Transverse colon (tissue), 4 donors: Measurements from ENCODE around the gene C9orf40. TPM values are rescaled to one million over a fixed set of nuclear protein-coding genes. Genes with fewer than 3 reads are reported as not detected.

Experiments used
- DNase-seq: peaks from one replicate; pipeline ENCODE4 v3.0.0-alpha.2; 2019
- H3K27ac ChIP-seq, 4 donors: fragments of 200-600 bp; sonication (generic); 2 replicates each; pipeline ENCODE4 v1.5.1; 2016 to 2018; ENCODE audit warnings: inconsistent platforms in 4 of 4
- H3K27me3 ChIP-seq: fragments of 200-600 bp; sonication (generic); 2 replicates; pipeline ENCODE4 v1.5.1; 2017; ENCODE audit warnings: inconsistent platforms
- H3K36me3 ChIP-seq, 4 donors: fragments of 200-600 bp; sonication (generic); 2 replicates each; pipeline ENCODE4 v1.5.1; 2017 to 2019; ENCODE audit warnings: inconsistent platforms in 4 of 4
- H3K4me1 ChIP-seq, 4 donors: fragments of 200-600 bp; sonication (generic); 2 replicates each; pipeline ENCODE4 v1.5.1; 2017 to 2020; ENCODE audit warnings: inconsistent platforms in 4 of 4
- H3K4me3 ChIP-seq, 4 donors: fragments of 200-600 bp; sonication (generic); 1 replicate in 1 of 4; 2 replicates in 3 of 4; pipeline versions ENCODE4 v1.5.1 to v1.6.1; 2017 to 2019; ENCODE audit warnings: inconsistent platforms in 4 of 4
- H3K9me3 ChIP-seq, 2 donors: fragments of 200-600 bp; sonication (generic); 2 replicates each; pipeline ENCODE4 v1.5.1; 2017 to 2019; ENCODE audit warnings: inconsistent platforms in 2 of 2
- EP300 ChIP-seq: sonication (generic); formaldehyde crosslinking; IDR thresholded peaks from one replicate; pipeline ENCODE4 v1.6.1; 2017; ENCODE audit warnings: antibody characterized with exemption, low read depth
- POLR2A ChIP-seq: fragments of 450-650 bp; IDR thresholded peaks from one replicate; pipeline ENCODE4 v1.6.1; 2016; ENCODE audit warnings: antibody characterized with exemption, mild to moderate bottlenecking, moderate library complexity
- POLR2AphosphoS5 ChIP-seq, 3 donors: sonication (generic); formaldehyde crosslinking; IDR thresholded peaks; one replicate each; pipeline ENCODE4 v1.6.1; 2016; ENCODE audit warnings: antibody characterized with exemption in 3 of 3
- WGBS, 2 donors: methylation state at CpG; one replicate each; pipeline ENCODE4 v1.1.5; 2018; ENCODE audit warnings: low coverage in 1 of 2; 5-methylcytosine and 5-hydroxymethylcytosine counted together
- in situ Hi-C, 4 donors: fragments of 200-750 bp; cut with MboI; loops; one replicate each; pipeline versions ENCODE4 v1.15.0 to v1.15.1; 2017; ENCODE audit warnings: low sequenced_read_pairs in 3 of 4, low pct_ligation_motif_present in 1 of 4, low pct_unique_long_range_greater_than_20kb in 1 of 4
- intact Hi-C: fragments of 100-400 bp; cut with DNase I; formaldehyde crosslinking; loops from one replicate; pipeline ENCODE4 v1.15.1; 2023; ENCODE audit warnings: low total_unique reads
- total RNA-seq, 4 donors: library from RNA; depleted of rRNA; stranded (reverse); fragments of >200 nt; gene quantifications; one replicate each; pipeline ENCODE4 v1.1.0, GENCODE V29; 2016
- TF ChIP-seq, protein P1 (sequence below), 5 experiments: fragments of 200-600 bp in 3 of 5; fragments of 450-650 bp in 2 of 5; sonication (generic) in 3 of 5; IDR thresholded peaks; 1 replicate in 2 of 5; 2 replicates in 3 of 5; pipeline ENCODE4 v1.5.1; 2016 to 2017; ENCODE audit warnings: antibody characterized with exemption in 5 of 5, inconsistent platforms in 3 of 5, mild to moderate bottlenecking in 2 of 5, moderate library complexity in 1 of 5

Gene C9orf40
- total RNA-seq, 4 donors from 2014 or later, result 4.2 to 12.3 (median 10.6) TPM; not detected in 1

DNA sequence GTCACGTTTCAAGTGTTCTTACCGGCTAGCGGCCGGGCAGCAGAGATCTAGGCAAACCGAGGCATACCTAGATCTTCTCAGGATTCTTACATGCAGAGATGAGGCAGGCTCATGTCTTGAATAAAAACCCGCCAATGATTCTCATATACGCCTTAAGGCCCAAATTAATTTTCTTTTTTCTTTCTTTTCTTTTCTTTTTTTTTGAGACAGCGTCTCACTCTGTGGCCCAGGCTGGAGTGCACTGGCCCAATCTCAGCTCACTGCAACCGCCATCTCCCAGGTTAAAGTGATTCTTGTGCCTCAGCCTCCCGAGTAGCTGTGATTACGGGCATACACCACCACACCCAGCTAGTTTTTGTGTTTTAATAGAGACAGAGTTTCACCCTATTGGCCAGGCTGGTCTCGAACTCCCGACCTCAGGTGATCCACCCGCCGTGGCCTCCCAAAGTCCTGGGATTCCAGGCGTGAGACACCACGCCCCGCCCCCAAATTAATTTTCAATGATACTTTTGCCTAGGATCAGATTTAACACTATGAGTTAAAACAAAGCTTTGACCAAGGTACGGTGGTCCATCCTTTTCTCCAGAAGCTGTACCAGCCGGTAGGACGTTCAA is 1.5 kb downstream of the C9orf40 start:
- peaks cover 0 to 16% (median 3%) of the 10 kb centered on the region in 4 donors for H3K4me1 ChIP-seq
- DNase-seq, result no peak
- 63 to 68% methylated on average over 16 to 21 of the region's 21 CpGs for WGBS, 2 donors
- in situ Hi-C loops, result no loop called here
- intact Hi-C loops, result loop anchor here (5.0 kb wide), 1 partner anchor 136 kb away; the partner anchor contains the start of genes NMRK1 and OSTF1
- peak overlapping the region; percentile 96 to 99 (median 98) for H3K27ac ChIP-seq
- TF ChIP-seq EP300 (no peak), POLR2A (no peak), POLR2AphosphoS5 (IDR thresholded peaks at IDR 0.05) (no peak)
- TF ChIP-seq, protein P1, sequence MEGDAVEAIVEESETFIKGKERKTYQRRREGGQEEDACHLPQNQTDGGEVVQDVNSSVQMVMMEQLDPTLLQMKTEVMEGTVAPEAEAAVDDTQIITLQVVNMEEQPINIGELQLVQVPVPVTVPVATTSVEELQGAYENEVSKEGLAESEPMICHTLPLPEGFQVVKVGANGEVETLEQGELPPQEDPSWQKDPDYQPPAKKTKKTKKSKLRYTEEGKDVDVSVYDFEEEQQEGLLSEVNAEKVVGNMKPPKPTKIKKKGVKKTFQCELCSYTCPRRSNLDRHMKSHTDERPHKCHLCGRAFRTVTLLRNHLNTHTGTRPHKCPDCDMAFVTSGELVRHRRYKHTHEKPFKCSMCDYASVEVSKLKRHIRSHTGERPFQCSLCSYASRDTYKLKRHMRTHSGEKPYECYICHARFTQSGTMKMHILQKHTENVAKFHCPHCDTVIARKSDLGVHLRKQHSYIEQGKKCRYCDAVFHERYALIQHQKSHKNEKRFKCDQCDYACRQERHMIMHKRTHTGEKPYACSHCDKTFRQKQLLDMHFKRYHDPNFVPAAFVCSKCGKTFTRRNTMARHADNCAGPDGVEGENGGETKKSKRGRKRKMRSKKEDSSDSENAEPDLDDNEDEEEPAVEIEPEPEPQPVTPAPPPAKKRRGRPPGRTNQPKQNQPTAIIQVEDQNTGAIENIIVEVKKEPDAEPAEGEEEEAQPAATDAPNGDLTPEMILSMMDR (IDR thresholded peaks at IDR 0.05), result no peak
- H3K27me3 ChIP-seq, result no peaks in the 10 kb centered on the region
- H3K9me3 ChIP-seq, result no peaks in the 10 kb centered on the region
- H3K36me3 ChIP-seq, result no peaks in the 10 kb centered on the region
- H3K4me3 ChIP-seq, result peak overlapping the region; percentile 85 to 98 (median 94)

- no peak for DNase-seq
- intact Hi-C loops (loop anchor here (5.0 kb wide), 1 partner anchor 137 kb away; the partner anchor contains the start of genes NMRK1 and OSTF1), in situ Hi-C loops (loop anchor here in 1 of 4 donors (10.0 kb wide), 1 partner anchor 175 kb away; no protein-coding TSS in a partner anchor)
- 82 to 89% methylated on average over 10 of the region's 10 CpGs for WGBS, 2 donors
- Histone ChIP-seq H3K4me3 (no peak overlapping the region), H3K36me3 (no peaks in the 10 kb centered on the region), H3K4me1 (peaks cover 0 to 16% (median 3%) of the 10 kb centered on the region in 4 donors), H3K27me3 (no peaks in the 10 kb centered on the region), H3K9me3 (no peaks in the 10 kb centered on the region), H3K27ac (no peak overlapping the region)
- TF ChIP-seq POLR2A, result no peak
- no peak for TF ChIP-seq EP300
- no peak for TF ChIP-seq POLR2AphosphoS5 (IDR thresholded peaks at IDR 0.05)
- TF ChIP-seq, protein P1 (IDR thresholded peaks at IDR 0.05), result no peak
Observed at GRCh38 chr9:74949859-74950855, 2.6 kb downstream of the C9orf40 start.

- intact Hi-C loops (no loop called here), in situ Hi-C loops (loop anchor here in 1 of 4 donors (10.0 kb wide), 1 partner anchor 174 kb away; no protein-coding TSS in a partner anchor)
- Histone ChIP-seq H3K36me3 (no peaks in the 10 kb centered on the region), H3K27me3 (no peaks in the 10 kb centered on the region), H3K4me1 (peaks cover 0 to 16% (median 3%) of the 10 kb centered on the region in 4 donors), H3K27ac (no peak overlapping the region), H3K4me3 (no peak overlapping the region), H3K9me3 (no peaks in the 10 kb centered on the region)
- WGBS, 2 donors, result 79 to 91% methylated on average over 2 of the region's 2 CpGs
- no peak for DNase-seq
- no peak for TF ChIP-seq POLR2AphosphoS5 (IDR thresholded peaks at IDR 0.05)
- TF ChIP-seq POLR2A, result no peak
- no peak for TF ChIP-seq EP300
- TF ChIP-seq, protein P1 (IDR thresholded peaks at IDR 0.05), result no peak
Observed at GRCh38 chr9:74948937-74949336, 3.8 kb downstream of the C9orf40 start.

DNA sequence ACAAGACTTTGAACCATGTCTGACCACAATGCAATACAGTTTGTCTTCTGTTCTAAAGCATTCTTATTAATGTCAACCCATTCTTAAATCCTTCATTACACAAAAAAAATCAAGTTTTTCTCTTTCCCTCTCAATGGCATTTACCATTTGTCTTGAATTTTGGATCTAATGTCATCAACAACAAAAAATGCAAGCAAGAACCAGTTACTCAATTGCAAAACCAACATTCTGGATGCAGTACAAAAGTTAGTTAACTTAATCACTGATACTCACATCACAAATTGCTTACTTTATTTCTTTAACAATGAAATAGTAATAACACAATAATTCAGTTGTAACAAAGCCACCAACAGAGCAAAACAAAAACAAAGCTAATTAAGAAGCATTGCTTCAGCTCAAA is 6.0 kb downstream of the C9orf40 start:
- no peaks in the 10 kb centered on the region for H3K27me3 ChIP-seq
- TF ChIP-seq EP300 (no peak), POLR2AphosphoS5 (IDR thresholded peaks at IDR 0.05) (no peak)
- no peaks in the 10 kb centered on the region for H3K9me3 ChIP-seq
- H3K27ac ChIP-seq, result no peak overlapping the region
- intact Hi-C loops, result no loop called here
- no peaks in the 10 kb centered on the region for H3K36me3 ChIP-seq
- peaks cover 0 to 6% (median 0%) of the 10 kb centered on the region in 4 donors for H3K4me1 ChIP-seq
- DNase-seq, result no peak
- in situ Hi-C loops, result loop anchor here in 1 of 4 donors (10.0 kb wide), 1 partner anchor 172 kb away; no protein-coding TSS in a partner anchor
- H3K4me3 ChIP-seq, result no peak overlapping the region
